Measurements from ENCODE around the gene LDLRAD3.
A peak's percentile ranks its signal among the peaks of the same experiment; 100 is the strongest.
"Not testable (repeated sequence)": the region's sequence is repeated elsewhere in the genome, so short reads cannot be mapped to it uniquely, and the experiment has no call there.

Gene LDLRAD3

GRCh38 chr11:36022882-36023281 is 79.0 kb downstream of the LDLRAD3 start:
- peak; percentile 64 to 90 for DNase-seq

DNA sequence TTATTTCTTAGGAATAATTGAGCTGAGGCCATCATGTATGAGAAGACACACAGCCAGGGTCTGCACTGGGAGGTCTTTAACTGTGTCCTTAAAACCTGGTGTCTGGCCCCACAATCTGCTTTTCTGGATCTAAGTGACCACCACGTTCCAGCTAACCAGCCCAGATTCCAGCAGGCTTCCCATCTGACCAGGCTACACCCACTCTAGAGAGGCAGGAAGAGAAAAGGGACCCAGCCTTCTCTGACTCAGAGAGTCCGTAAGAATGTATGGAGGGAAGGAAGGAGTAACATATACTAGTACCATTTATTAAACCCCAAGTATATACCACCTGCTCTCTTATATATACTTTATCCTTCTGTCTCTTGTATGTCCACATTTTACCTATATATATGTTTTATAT is 80.1 kb downstream of the LDLRAD3 start:
- DNase-seq, result no peak

DNA sequence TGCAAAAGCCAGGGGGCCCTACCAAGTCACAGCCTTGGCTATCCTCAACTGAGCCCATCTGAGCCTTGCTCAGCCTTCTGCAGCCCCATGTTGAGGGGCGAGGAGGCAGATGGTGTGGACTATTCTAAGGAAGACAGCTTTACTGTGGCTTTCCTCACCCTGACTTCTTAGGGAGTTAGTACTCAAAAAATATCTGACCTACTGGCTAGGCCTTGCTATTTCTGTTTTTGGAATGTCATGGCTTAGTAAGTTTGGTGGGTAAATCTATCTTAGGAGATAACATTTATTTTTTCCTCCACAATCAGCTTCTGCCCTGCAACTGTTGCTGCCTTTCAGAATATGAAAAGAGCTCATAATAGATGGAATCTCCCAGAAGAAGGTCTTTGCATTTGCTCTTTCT is 80.9 kb downstream of the LDLRAD3 start:
- DNase-seq, result peak in 1 of 2 experiments; percentile 29

- no peak for DNase-seq
Measured at GRCh38 chr11:36026315-36026968, 82.6 kb downstream of the LDLRAD3 start.

DNA sequence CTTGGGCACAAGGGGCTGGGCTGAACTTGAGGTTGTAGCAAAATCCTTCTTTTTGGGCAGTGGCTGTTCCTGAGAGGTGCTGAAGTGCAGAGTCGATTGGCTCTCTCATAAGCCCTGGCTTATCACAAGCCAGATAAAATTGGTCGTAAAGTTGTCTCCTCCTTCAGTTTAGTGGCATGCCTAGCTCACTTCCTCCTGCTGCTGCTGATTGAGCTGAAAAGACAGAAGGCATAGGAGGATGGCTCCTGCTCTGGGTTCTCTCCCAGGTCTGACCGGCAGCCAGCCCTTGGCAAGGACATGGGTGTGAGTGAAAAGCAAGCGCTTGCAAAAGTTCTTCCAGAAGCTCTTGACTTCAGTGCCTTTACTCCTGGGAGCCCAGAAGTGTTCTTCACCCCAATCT is 83.9 kb downstream of the LDLRAD3 start:
- DNase-seq, result no peak

DNA sequence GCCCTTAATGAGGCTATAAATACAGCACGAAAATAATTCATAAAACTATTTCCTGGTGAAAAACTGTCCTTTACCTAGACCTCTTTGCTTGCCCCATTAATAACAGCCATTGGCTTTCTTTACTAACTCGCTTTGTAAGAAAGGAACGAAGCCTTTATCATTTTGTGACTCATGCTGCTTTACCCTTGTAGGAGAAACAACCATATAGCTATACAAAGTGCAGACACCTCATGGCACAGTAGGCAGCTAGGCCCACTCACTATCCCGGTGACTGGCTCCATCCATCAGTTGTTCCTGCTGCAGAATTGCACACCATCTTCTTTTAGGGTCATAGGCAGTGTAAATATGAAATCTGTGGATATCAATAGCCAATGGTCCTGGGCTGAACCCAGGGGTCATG is 85.8 kb downstream of the LDLRAD3 start:
- no peak for DNase-seq

- no peak for DNase-seq
Measured at GRCh38 chr11:36030731-36031281, 86.9 kb downstream of the LDLRAD3 start.

DNA sequence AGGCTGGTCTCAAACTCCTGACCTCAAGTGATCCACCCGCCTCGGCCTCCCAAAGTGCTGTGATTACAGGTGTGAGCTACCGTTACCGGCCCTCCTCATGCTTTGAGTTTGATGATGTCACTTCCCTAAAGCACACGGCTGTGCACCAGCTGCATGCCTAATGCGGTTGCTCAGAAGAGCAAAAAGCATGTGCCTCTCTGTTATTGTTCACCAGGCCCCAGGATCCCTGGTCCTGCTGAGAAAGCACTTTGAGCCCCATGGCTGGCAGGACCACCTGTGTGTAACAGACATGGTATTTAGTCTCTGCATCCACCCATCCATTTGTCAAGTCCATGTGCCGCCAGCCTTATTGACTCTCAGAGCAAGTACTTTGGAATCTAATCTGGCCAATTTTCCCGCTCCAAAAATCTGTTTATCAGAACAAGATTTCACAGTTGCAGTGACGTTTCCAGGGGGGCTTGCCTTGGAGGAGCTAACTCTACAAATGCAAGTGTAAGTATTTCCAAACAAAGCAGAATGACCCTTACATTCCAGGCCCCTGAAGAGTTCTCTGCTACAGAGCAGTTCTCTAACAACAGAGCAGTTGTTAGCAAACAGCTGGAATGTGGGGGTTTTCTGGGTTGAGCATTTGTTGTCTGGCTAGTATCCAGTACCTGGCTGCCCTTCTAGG is 89.4 kb downstream of the LDLRAD3 start:
- no peak for DNase-seq

- DNase-seq, result no peak
Measured at GRCh38 chr11:36033936-36034335, 90.1 kb downstream of the LDLRAD3 start.

DNA sequence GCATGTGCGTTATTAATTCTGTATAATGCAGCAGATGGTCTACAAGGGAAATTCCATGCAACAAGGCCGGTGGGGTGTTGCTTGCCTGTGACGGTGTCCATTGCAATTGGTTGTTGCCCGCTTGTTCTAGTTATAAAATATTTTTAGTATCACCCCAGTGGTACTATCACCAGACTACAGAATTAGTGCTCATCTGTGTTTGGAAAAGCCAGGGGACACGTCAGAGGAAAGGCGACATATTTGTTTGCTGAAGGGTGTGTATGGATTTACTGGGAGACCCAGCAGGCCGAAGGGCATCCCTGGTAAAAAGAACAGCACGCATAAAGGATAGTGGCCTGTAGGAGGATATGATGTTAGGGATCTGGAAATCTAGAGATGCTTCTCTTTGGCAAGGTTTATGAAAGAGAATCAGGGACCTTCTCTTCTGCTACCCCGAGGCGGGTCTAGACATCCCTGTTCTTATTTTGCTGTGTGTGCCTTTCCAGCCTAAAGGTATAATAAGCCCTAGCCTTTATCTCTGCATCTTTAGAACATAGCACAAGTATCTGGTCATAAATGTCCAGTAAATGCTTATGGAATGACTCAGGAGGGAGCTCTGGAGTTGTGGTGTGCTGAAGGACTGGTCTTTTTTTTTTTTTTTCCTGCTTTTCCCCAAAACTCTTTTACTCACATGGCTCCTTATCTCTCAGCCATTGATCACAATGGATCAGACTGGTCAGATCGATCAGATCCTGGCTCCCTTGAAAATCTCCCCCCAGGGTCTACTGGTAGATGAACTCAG is 90.9 kb downstream of the LDLRAD3 start:
- no peak for DNase-seq

GRCh38 chr11:36035454-36035853 is 91.6 kb downstream of the LDLRAD3 start:
- DNase-seq, result no peak

GRCh38 chr11:36035999-36036398 is 92.1 kb downstream of the LDLRAD3 start:
- no peak for DNase-seq

GRCh38 chr11:36037031-36037430 is 93.2 kb downstream of the LDLRAD3 start:
- DNase-seq, result no peak

DNA sequence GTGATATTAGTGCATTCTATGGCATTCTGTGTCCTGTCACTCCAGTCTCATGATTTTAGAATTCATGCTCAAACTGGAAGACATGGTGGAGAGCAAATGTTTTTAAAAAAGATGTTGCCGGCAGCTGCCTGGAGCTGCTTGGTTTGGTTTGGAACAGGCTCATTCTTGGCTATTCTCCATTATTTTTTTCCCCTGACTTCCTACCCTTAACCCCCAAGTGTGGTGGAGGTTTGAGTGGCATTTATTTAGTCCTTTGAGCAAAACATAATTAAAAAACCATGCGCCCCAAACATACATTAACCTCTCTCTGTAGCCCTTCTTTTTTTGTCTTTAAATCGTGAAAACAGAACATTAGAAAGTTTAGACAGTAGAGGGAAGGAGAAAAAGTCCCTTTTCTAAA is 94.7 kb downstream of the LDLRAD3 start:
- no peak for DNase-seq

GRCh38 chr11:36039471-36039870 is 95.6 kb downstream of the LDLRAD3 start:
- DNase-seq, result no peak

GRCh38 chr11:36041988-36042611 is 98.2 kb downstream of the LDLRAD3 start:
- DNase-seq, result no peak

DNA sequence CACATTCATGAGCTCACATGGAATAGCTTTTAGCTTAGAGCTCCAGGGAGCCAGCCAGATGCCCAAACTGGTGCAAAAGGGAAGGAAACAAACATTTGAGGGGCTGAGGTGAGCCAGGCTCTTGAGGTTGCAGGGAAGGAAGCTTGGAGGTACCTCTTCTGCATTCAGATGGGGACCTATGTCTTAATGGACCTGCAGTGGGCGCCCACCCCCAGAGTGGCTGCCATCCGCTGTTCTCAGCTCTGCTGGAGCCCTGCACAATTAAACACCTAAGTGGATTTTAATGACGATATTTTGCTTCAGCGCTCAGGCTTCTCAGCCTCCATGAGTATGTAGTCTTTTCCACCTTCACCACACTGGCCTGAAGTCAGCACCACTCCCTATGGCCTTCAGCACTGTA is 100.8 kb downstream of the LDLRAD3 start:
- DNase-seq, result no peak

GRCh38 chr11:36045945-36046344 is 102.1 kb downstream of the LDLRAD3 start:
- not testable (repeated sequence) for DNase-seq

GRCh38 chr11:36046932-36047331 is 103.1 kb downstream of the LDLRAD3 start:
- DNase-seq, result no peak

DNA sequence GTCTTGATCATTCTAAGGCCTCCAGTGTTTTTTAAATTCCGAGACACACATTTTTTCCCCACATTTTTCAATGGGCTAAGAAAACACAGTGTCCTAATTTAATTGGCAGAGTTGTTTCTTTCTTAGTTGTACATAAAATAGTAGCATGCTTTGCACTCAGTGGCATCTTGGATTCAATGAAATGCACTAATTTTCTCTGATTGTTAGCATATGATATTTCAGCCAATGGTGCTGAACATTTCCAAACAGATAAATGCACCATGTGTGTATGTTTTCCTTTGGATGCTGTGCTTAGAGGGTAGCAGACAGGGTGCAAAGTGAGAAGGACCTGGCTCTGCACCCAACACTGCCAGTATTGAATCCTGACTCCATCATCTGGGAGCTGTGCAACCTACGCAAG is 103.5 kb downstream of the LDLRAD3 start:
- no peak for DNase-seq

DNA sequence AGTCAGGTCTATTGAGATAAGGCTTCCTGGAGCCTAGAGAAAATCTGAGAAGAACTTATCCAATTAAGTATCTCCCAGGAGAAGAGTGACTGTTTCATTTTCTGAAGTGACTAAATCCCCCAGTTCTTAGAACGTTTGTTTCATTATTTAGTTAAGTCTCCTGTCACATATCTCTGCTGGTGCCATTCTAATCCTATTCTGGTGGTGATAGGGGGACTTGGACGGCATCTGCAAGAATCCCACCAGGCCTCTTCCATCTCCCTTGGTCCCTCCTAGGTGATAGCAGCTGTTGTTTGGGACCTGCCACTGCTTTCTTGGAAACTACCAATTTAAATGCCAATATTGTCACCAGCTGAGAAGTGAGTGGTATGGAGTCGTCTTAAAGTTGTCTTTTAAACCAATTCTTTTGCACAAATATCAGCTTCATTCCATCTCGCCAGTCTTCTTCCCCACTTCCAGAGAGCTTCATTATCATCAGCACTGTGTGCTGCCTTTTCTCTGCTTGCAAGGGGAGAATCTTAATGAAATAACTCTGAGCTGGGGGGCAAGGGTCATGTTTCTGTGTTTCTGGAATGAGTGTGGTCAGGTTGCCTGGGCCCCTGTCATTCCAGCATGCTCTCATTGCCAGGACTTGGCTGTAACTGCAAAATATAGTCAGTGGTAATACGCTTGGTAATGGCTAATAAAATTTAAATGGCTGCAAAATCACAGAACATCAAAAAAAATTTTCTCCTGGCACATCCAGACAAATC is 104.8 kb downstream of the LDLRAD3 start:
- no peak for DNase-seq

Data from NCI-H524 (cell line).